GM12878 (cell line): Measurements from ENCODE around the gene KIAA1671.

Experiments
- CBX3 ChIP-seq: fragments of 200-600 bp; sonication (generic); IDR thresholded peaks from 2 replicates; pipeline ENCODE4 v1.6.1; 2016; ENCODE audit warnings: low read depth, borderline replicate concordance
- CHD1 ChIP-seq: IDR thresholded peaks from 2 replicates; pipeline ENCODE4 v1.6.1; 2012; ENCODE audit warnings: low read depth, low read length, improper control_type of control experiment
- HDAC2 ChIP-seq: fragments of 200-600 bp; sonication (generic); IDR thresholded peaks from 2 replicates; pipeline ENCODE4 v1.6.1; 2017
- MTA3 ChIP-seq: IDR thresholded peaks from 2 replicates; pipeline ENCODE4 v1.6.1; 2012; ENCODE audit warnings: low read length, inconsistent platforms, borderline replicate concordance
- POLR2A ChIP-seq: IDR thresholded peaks from 2 replicates; pipeline ENCODE4 v1.6.1; 2011; ENCODE audit warnings: low read depth, mild to moderate bottlenecking, low read length
- POLR2AphosphoS5 ChIP-seq: IDR thresholded peaks from 2 replicates; pipeline ENCODE4 v1.6.1; 2011; ENCODE audit warnings: mild to moderate bottlenecking, low read length, inconsistent platforms
- SRF ChIP-seq, 2 experiments: IDR thresholded peaks; 2 replicates each; pipeline ENCODE4 v1.6.1; 2011; ENCODE audit warnings: low read depth in 2 of 2, low read length in 2 of 2, mild to moderate bottlenecking in 1 of 2, moderate library complexity in 1 of 2
- TAF1 ChIP-seq: IDR thresholded peaks from 2 replicates; pipeline ENCODE4 v1.6.1; 2011; ENCODE audit warnings: mild to moderate bottlenecking, low read depth, low read length, borderline replicate concordance
- TF ChIP-seq, protein P1 (sequence below): fragments of 450-650 bp; IDR thresholded peaks from 2 replicates; pipeline ENCODE4 v1.6.1; 2017; ENCODE audit warnings: mild to moderate bottlenecking, low read depth, inconsistent platforms; ENCODE audit not compliant: poor library complexity, severe bottlenecking

DNA sequence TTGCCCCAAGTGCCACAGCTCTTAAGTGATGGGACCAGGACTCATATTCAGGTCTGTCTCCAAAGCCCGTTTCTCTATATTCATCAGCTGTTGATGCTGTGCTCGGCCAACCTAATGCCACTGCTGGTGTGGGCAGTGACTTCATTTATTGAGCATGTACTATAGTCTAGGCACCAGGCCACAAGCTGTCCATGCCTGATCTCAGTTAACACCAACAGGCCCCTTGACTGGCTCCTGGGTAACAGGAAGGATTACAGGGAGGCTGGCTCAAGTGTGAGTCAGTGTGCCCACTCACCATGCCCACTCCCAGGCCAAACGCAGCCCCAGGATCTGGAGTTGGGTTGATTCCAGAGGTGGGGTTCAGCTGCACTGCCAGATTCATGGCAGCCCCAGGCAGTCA is 258.3 kb downstream of the KIAA1671 start:
- TF ChIP-seq POLR2AphosphoS5 (no peak), MTA3 (no peak), HDAC2 (no peak), SRF (IDR thresholded peaks at IDR 0.05; ENCODE audit: low read depth in 2 of 2, low read length in 2 of 2) (no peak), CHD1 (no peak), POLR2A (no peak), TAF1 (no peak), CBX3 (no peak)
- TF ChIP-seq, protein P1, sequence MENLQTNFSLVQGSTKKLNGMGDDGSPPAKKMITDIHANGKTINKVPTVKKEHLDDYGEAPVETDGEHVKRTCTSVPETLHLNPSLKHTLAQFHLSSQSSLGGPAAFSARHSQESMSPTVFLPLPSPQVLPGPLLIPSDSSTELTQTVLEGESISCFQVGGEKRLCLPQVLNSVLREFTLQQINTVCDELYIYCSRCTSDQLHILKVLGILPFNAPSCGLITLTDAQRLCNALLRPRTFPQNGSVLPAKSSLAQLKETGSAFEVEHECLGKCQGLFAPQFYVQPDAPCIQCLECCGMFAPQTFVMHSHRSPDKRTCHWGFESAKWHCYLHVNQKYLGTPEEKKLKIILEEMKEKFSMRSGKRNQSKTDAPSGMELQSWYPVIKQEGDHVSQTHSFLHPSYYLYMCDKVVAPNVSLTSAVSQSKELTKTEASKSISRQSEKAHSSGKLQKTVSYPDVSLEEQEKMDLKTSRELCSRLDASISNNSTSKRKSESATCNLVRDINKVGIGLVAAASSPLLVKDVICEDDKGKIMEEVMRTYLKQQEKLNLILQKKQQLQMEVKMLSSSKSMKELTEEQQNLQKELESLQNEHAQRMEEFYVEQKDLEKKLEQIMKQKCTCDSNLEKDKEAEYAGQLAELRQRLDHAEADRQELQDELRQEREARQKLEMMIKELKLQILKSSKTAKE: no peak
